Right lobe of liver (tissue), 6 donors: ENCODE measurements around the gene ZMIZ1. TPM values are rescaled to one million over a fixed set of nuclear protein-coding genes. Genes with fewer than 3 reads are reported as not detected.

ENCODE experiments used
- ATAC-seq, 4 donors: fragments of 200-7000 bp; cut with Tn5 transposase; one replicate each; pipeline ENCODE4 v1.9.1; 2020; ENCODE audit warnings: mild to moderate bottlenecking in 4 of 4, moderate library complexity in 4 of 4
- DNase-seq, 3 donors: peaks; one replicate each; pipeline ENCODE4 v3.0.0-alpha.2; 2020
- H3K27ac ChIP-seq, 3 donors: fragments of 200-600 bp; one replicate each; pipeline ENCODE4 v1.8.0; 2022
- H3K27me3 ChIP-seq, 2 donors: fragments of 200-600 bp; one replicate each; pipeline ENCODE4 v1.8.0; 2022
- H3K36me3 ChIP-seq, 4 donors: fragments of 200-600 bp; sonication (generic) in 1 of 4; one replicate each; pipeline versions ENCODE4 v1.5.1 to v1.8.0; 2017 to 2022; ENCODE audit warnings: control low read depth in 1 of 4
- H3K4me1 ChIP-seq, 4 donors: fragments of 200-600 bp; sonication (generic) in 1 of 4; one replicate each; pipeline versions ENCODE4 v1.5.1 to v1.8.0; 2017 to 2022; ENCODE audit warnings: control low read depth in 1 of 4
- H3K4me3 ChIP-seq, 3 donors: fragments of 200-600 bp; one replicate each; pipeline ENCODE4 v1.8.0; 2022
- H3K9me3 ChIP-seq, 4 donors: fragments of 200-600 bp; sonication (generic) in 1 of 4; one replicate each; pipeline versions ENCODE4 v1.5.1 to v1.8.0; 2017 to 2022; ENCODE audit warnings: control low read depth in 1 of 4
- CTCF ChIP-seq, 4 donors: fragments of 200-600 bp in 3 of 4; fragments of 450-650 bp in 1 of 4; IDR thresholded peaks; one replicate each; pipeline versions ENCODE4 v1.5.1 to v1.8.0; 2016 to 2022; ENCODE audit warnings: antibody characterized with exemption in 4 of 4, mild to moderate bottlenecking in 2 of 4
- POLR2A ChIP-seq: fragments of 450-650 bp; IDR thresholded peaks from one replicate; pipeline ENCODE4 v1.6.1; 2017; ENCODE audit warnings: antibody characterized with exemption, mild to moderate bottlenecking
- WGBS: methylation state at CpG from one replicate; pipeline ENCODE4 v1.1.6; 2018; ENCODE audit warnings: low coverage, low lambda C conversion rate; ENCODE audit not compliant: insufficient coverage; ENCODE audit errors: missing lambda C conversion rate; 5-methylcytosine and 5-hydroxymethylcytosine counted together
- intact Hi-C, 2 donors: fragments of 100-400 bp; cut with DNase I; formaldehyde crosslinking; loops; one replicate each; pipeline versions ENCODE4 v1.11.2 to v1.14.1; 2022
- total RNA-seq, 6 experiments: library from RNA; depleted of rRNA in 2 of 6; stranded (reverse); fragments of >200 nt in 2 of 6; fragmentation: NEBNext Ultra II Directional in 3 of 6; extraction: Animal tissue kit (Norgen Biotek cat#: 25700) in 3 of 6; gene quantifications; one replicate each; pipeline versions ENCODE4 v1.1.0 to v1.2.4, GENCODE V29; 2016 to 2023
- donor health status: DM: no; HTN: yes; CAD: no.
- donor health status: DM: no; HTN: no; CAD: no.
- donor health status: DM: no; HTN: no; CAD: no.
- donor health status: DM: no; HTN: yes; CAD: no.
- donor health status: DM: no; HTN: yes; CAD: no.

The ZMIZ1 gene
- total RNA-seq, 6 experiments from 2014 or later, result 9.9 to 22.8 (median 12.3) TPM

DNA sequence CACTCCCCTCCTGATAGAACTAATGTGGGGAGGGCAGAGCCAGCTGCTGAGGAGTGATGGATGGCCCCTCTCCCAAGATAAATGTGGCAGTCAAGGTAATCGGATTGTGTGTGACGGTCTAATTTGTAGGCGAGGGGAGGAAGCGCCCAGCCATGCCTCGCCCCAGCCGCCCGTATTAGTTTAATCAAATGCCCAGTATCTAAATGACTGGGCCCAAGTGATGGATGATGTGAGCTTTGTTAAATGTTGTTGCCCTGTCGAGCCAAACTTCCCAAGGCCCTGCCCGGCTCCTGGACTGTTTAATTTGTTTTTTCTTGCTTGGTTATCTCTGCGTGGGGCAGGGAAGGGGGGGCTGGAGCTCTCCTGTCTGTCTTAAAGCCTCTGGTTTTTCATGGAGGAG lies 190.1 kb downstream of the ZMIZ1 start:
- intact Hi-C loops, result no loop called here
- WGBS, result 75% methylated on average over 5 of the region's 10 CpGs
- DNase-seq (no peak), ATAC-seq (no peak)
- Histone ChIP-seq H3K4me3 (no peak overlapping the region), H3K27me3 (no peaks in the 10 kb centered on the region), H3K4me1 (no peaks in the 10 kb centered on the region), H3K36me3 (no peaks in the 10 kb centered on the region), H3K9me3 (no peaks in the 10 kb centered on the region), H3K27ac (no peak overlapping the region)
- TF ChIP-seq CTCF (IDR thresholded peaks at IDR 0.05) (no peak), POLR2A (no peak)

- 85% methylated on average over 6 of the region's 7 CpGs for WGBS
- H3K9me3 ChIP-seq, result no peaks in the 10 kb centered on the region
- no peak for TF ChIP-seq POLR2A
- no peak for TF ChIP-seq CTCF (IDR thresholded peaks at IDR 0.05)
- H3K4me1 ChIP-seq, result no peaks in the 10 kb centered on the region
- H3K27ac ChIP-seq, result no peak overlapping the region
- H3K27me3 ChIP-seq, result no peaks in the 10 kb centered on the region
- H3K36me3 ChIP-seq, result no peaks in the 10 kb centered on the region
- intact Hi-C loops, result no loop called here
- DNase-seq (no peak), ATAC-seq (no peak)
- no peak overlapping the region for H3K4me3 ChIP-seq
Measured at GRCh38 chr10:79259834-79260233, 191.1 kb downstream of the ZMIZ1 start.

- WGBS, result 62% methylated on average over 7 of the region's 24 CpGs
- no peak for DNase-seq
- no peaks in the 10 kb centered on the region for H3K27me3 ChIP-seq
- no peaks in the 10 kb centered on the region for H3K9me3 ChIP-seq
- H3K36me3 ChIP-seq, result no peaks in the 10 kb centered on the region
- no peaks in the 10 kb centered on the region for H3K4me1 ChIP-seq
- peak in 1 of 4 donors; percentile 33 for ATAC-seq
- H3K4me3 ChIP-seq, result no peak overlapping the region
- no peak for TF ChIP-seq POLR2A
- TF ChIP-seq CTCF (IDR thresholded peaks at IDR 0.05), result no peak
- intact Hi-C loops, result no loop called here
- H3K27ac ChIP-seq, result no peak overlapping the region
Measured at GRCh38 chr10:79260811-79261740, 192.3 kb downstream of the ZMIZ1 start.

GRCh38 chr10:79262131-79262530 lies 193.4 kb downstream of the ZMIZ1 start:
- TF ChIP-seq POLR2A, result no peak
- no peaks in the 10 kb centered on the region for H3K27me3 ChIP-seq
- DNase-seq (no peak), ATAC-seq (no peak)
- H3K9me3 ChIP-seq, result no peaks in the 10 kb centered on the region
- H3K27ac ChIP-seq, result no peak overlapping the region
- intact Hi-C loops, result no loop called here
- 80% methylated on average over 1 of the region's 3 CpGs for WGBS
- no peak overlapping the region for H3K4me3 ChIP-seq
- H3K36me3 ChIP-seq, result no peaks in the 10 kb centered on the region
- H3K4me1 ChIP-seq, result peaks cover 0 to 3% (median 0%) of the 10 kb centered on the region in 4 donors

DNA sequence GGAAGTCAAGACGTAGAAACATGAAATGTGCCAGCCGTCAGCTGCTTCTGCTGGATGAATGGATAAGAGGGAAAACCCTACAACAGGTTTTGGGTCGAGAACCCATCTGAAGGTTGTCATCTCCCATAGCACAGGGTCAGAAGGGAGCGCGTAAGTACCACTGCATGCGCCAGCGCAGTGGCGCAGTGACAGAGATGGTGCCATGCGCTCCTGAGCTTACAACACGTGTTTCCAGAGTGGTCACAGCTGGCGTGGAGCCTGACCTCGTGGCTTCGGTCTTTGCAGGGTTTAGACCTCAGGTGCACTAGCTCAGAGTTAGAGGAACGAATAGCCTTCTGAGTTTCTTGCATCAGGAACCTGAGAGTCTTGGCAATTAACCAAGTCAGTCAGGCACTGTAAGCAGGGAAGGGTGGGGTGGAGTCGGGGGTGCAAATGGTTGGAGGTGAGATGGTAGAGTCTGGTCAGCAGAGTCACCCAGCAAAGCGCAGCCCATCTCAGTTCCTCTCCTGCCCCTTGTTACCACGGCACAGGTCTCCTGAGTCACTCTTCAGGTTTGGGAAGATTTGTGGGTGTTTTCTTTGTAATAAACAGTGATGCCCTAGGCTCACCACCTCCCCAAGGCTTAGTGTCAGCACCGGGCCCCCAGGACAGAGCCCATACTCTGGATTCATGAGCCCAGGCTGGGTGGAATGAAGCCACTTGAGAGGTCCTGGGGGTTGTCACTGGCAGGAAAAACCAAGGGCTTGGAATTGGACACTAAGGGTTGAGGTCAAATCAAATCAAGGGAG lies 194.4 kb downstream of the ZMIZ1 start:
- intact Hi-C loops, result no loop called here
- H3K9me3 ChIP-seq, result no peaks in the 10 kb centered on the region
- 82% methylated on average over 13 of the region's 18 CpGs for WGBS
- no peak overlapping the region for H3K27ac ChIP-seq
- no peak for TF ChIP-seq POLR2A
- no peak for TF ChIP-seq CTCF (IDR thresholded peaks at IDR 0.05)
- DNase-seq (no peak), ATAC-seq (no peak)
- no peaks in the 10 kb centered on the region for H3K27me3 ChIP-seq
- H3K4me1 ChIP-seq, result peaks cover 0 to 3% (median 0%) of the 10 kb centered on the region in 4 donors
- no peaks in the 10 kb centered on the region for H3K36me3 ChIP-seq
- no peak overlapping the region for H3K4me3 ChIP-seq
